ENCODE measurements around the gene DACH2.
A peak's percentile ranks its signal among the peaks of the same experiment; 100 is the strongest.
"Not testable (repeated sequence)": the region's sequence is repeated elsewhere in the genome, so short reads cannot be mapped to it uniquely, and the experiment has no call there.

DACH2 gene

DNA sequence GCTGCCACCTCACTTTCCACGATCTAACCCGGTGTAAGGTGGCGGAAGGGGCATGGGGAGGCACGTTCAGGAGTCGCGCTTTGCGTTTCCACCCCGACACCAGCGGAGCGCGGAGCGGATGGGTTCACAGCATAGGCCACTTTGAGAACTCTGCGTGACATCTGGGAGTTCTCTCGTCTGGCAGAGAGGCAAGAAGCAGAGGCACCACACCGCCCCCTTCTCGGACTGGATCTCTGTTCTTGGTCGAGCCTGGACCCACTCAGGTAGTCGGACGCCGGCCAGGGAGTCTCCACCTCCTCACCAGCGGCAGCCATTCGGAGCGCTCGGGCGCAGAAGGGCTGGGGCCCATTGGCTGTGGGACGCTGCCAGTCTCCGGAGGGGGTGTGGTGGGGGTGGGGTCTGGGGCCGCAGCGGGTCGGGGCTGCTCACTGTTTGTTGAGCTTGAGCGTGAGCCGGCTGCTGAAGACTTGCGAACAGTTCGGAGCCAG lies at the start of gene DACH2:
TSS of gene DACH2 (plus strand) at position 428 of the 488 bp plus-strand sequence.
- DNase-seq: peak; percentile 88 to 92

GRCh38 chrX:86102341-86102740 lies 45.9 kb upstream of the DACH2 start:
- no peak for DNase-seq

GRCh38 chrX:86103061-86103460 lies 45.2 kb upstream of the DACH2 start:
- no peak for DNase-seq

DNA sequence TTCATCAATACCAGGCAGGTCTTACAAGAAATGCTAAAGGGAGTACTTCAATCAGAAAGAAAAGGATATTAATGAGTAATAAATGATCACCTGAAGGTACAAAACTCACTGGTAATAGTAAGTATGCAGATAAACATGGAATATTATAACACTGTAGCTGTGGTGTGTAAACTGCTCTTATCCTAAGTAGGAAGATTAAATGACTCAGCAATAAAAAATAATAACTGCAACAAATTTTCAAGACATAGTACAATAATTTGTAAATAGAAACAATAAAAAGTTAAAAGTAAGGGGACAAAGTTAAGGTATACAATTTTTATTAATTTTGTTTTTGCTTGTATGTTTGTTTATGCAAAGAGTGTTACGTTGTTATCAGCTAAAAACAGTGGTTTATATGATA lies 43.7 kb upstream of the DACH2 start:
- DNase-seq: no peak

DNA sequence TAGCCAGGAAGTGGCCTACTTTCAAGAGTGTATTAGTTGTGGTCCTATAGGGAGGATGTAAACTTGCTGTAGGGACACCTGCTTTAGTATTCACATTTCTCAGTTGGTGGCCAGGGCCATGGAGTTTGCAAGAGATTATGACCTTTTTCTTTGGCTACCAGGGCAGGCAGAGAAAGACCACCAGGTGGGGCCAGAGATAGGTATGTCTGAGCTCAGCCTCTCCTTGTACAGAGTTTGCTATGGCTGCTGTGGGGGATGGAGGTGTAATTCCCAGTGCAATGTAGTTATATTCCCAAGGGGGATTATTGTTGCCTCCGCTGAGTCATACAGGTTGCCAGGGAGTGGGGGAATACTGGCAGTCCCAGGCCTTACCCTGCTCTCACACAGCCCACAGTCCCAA lies 26.3 kb upstream of the DACH2 start:
- DNase-seq: no peak

DNA sequence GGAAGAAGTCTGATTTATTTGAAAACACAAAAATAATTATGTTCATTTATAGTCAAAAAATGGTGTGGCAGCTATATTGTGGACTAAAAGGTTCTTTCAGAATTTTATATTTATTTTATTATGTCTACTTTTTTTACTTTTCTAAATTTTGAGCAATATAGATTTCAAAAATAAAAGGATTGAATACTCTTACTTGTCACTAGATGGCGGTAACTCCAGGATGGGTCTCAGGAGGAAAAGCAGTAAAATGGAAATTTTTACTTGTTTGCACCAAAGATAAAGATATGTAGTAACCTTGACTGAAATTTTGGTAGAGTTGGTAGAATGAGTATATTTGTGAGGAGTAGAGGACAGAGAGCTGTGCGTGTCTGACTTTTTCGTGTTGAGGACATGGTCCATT lies 14.5 kb upstream of the DACH2 start:
- peak; percentile 25 to 30 for DNase-seq

DNA sequence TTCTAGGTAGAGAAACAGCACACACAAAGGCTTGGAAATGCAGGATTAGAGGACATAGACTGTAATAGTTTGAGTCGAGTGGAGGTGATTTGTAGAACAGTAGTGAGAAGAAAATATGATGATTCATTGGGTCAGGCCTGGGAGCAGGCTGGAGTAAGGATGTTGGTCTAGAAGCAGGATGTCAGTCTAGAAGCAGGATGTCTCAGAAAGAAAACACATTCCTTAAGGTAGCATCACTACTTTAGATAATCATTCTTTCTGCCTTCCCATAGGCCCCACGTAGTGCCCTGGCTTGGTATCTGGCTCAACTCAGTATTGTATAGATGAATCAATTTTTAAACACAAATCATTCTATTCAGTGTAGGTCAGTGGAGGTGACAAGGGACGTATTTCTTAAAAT lies 11.2 kb upstream of the DACH2 start:
- DNase-seq: no peak

DNA sequence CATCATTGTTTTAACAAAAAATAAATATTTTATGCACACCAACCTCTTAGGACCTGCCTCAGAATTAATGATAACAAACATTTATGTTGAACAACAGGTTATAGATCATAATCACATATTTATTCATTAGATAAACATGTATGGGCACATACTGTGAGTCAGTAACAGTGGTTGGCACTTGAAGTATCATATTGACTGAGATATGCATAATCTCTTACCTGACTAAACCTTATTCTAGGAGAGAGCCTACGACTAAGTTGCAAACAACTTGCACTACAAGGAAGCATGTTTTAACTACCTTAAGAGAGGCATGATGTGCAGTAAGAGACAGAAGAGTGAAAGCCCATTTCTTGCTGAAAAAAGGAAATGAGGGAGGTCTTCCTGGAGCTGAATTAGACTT lies 6.5 kb upstream of the DACH2 start:
- no peak for DNase-seq

DNA sequence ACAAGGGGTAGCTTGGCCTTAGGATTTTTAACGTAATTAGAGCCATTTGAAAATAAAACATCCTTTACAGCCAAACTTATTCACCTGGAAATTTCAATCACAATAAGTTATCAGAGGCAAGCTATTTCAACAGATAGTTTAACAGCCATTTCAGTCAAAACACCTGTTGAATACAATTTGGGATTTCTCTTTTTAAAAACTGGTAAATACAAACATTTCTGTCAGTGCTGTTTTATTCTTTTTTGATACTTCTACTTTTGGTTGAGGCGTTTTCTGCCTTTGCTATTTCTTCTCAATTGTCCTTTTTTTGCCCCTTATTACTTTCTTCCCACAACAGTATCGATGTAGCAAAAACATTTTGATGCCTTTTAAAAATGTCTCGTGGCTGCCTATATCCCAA lies 2.1 kb upstream of the DACH2 start:
- DNase-seq: no peak

DNA sequence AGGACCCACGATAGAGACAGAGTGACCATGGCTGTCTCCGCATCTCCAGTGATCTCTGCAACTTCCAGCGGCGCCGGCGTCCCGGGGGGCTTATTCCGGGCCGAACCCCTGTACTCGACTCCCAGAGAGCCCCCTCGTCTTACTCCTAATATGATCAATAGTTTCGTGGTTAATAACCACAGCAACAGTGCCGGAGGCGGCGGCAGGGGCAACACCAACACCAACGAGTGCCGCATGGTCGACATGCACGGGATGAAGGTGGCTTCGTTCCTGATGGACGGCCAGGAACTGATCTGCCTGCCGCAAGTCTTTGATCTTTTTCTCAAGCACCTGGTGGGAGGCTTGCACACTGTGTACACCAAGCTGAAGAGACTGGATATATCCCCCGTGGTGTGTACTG lies 343 bp downstream of the DACH2 start:
- DNase-seq: peak in 1 of 2 experiments; percentile 25

DNA sequence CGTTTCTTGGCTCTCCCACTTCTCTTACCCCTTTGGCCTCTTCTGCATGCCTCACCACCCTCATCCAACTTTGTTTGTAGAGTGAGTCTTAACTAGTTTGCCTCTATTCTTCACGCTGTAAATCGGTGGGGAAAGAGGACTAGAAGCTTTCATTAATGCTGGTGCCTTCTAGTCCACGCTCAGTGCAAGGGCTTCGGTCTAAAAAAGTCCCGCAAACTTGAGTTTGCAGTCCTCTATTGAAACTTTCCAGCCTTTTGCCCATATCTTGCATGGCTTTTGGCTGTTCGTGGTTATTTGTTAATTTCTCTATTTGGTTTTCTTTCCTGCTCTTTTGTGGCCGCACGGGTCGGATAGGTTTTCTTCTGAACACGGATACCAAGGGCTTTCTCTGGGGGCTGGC lies 868 bp downstream of the DACH2 start:
- DNase-seq: no peak

DNA sequence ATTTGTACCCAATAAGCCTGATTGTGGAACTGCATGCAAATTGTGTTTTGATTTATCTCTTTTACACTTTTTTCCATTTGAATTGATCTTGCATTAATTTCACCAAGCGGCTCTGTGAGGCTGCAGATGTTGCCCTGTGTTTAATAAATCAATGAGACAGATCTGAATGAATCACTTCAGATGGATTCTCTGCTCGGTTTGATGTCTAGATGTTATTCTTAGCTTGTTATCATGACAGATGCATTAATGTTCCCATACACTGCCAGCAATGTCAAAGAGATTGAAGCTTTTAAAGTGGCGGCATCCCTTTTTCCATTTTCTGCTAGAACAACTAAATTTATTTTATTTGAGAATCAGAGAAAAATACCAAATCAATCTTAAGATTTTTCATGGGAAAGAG lies 6.3 kb downstream of the DACH2 start:
- no peak for DNase-seq

- peak; percentile 43 to 52 for DNase-seq
These were observed 23.1 kb downstream of the DACH2 start for GRCh38 chrX:86171366-86171765.

GRCh38 chrX:86178906-86179305 lies 30.7 kb downstream of the DACH2 start:
- DNase-seq: no peak

DNA sequence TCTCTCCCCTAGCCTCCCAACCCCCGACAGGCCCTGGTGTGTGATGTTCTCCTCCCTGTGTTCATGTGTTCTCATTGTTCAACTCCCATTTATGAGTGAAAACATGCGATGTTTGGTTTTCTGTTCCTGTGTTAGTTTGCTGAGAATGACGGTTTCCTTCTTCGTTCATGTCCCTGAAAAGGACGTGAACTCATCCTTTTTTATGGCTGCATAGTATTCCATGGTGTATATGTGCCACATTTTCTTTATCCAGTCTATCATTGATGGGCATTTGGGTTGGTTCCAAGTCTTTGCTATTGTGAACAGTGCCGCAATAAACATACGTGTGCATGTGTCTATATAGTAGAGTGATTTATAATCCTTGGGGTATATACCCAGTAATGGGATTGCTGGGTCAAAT lies 33.1 kb downstream of the DACH2 start:
- not testable (repeated sequence) for DNase-seq

DNA sequence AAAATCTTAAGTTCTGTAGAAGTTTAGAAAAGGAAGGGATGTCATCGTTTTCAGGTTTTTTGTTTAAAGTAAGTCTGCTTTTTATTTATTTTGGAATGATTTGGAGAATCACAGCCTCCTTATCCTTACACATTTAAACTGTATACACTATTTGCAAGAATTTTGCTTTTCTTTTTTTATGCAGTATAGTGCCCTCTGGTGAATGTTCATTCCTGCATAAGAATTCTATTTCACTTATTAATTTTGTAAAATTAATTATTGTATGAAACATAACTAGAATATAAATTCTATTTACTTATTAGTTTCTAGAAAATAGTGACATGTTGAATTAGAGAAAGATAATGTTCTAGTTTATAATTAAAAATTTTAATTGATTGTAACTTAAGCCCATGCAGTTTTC lies 44.6 kb downstream of the DACH2 start:
- DNase-seq: no peak

GRCh38 chrX:86194758-86195157 lies 46.5 kb downstream of the DACH2 start:
- DNase-seq: no peak

- no peak for DNase-seq
These were observed 47.1 kb downstream of the DACH2 start for GRCh38 chrX:86195343-86195742.

DNA sequence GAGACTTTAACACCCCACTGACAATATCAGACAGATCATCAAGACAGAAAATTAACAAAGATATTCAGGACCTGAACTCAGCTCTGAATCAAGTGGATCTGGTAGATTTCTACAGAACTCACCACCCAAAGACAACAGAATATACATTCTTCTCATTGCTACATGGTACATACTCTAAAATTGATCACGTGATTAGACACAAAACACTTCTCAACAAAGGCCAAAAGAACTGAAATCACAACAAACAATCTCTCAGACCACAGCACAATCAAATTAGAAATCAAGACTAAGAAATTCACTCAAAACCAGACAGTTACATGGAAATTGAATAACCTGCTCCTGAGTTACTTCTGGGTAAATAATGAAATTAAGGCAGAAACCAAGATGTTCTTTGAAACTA lies 49.6 kb downstream of the DACH2 start:
- DNase-seq: no peak

DNA sequence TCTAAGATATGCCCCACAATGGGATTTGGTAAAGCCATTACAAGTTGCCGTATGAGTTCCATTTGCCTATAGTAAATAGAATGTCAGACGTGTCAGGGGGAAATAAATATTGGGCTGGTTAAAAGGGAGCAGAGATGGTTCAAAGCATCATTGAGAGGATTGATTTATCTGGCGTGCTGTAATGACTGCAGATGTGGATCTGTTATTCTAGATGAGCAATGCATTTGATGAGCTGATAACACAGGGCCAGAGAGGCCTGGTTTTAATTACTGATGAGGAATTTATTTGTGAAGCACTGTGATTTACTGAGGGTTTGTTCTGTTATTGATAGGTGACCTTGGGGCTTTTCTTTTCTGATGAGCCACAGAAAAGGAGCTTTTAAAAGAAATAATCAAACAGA lies 62.5 kb downstream of the DACH2 start:
- DNase-seq: no peak

GRCh38 chrX:86215260-86215659 lies 67.0 kb downstream of the DACH2 start:
- no peak for DNase-seq

DNA sequence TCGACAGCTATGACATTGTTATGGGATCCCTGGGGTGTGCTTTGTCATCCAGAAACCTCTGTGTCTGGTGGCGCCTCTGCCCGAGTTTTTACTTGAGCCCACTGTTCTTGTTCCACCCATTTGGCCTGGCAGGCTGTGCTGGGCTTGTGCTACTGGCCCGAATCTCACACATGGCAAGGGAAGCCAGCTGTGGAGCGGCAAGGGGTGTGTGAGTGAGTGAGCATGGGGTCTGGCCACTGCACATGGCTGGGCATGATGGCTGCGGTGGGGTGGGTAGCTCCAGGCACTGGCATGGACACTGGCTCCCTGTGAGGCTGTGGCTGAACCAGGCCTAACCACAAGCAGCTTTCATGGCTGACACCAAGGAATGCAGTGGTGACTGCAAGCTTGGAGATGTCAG lies 89.2 kb downstream of the DACH2 start:
- no peak for DNase-seq

DNA sequence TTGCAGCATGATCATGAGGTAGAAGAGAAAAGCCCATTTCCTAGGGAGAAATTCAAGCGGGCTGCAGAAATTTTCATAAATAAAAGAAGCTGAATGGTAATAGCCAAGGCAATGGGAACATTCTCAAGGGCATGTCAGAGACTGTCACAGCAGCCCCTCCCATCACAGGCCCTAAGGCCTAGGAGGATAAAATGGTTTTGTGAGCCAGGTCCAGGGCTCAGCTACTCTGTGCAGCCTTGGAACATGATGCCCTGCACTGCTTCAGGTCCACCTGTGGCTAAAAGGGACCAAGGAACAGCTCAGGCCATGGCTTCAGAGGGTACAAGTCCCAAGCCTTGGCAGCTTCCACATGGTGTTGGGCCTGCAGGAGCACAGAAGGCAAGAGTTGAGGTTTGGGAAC lies 93.3 kb downstream of the DACH2 start:
- no peak for DNase-seq

GRCh38 chrX:86263526-86263925 lies 115.3 kb downstream of the DACH2 start:
- DNase-seq: no peak

GRCh38 chrX:86295293-86295692 lies 147.0 kb downstream of the DACH2 start:
- DNase-seq: no peak

GRCh38 chrX:86322913-86323312 lies 174.7 kb downstream of the DACH2 start:
- DNase-seq: no peak

Measured in NCI-H2081 (cell line).